H1 (cell line): ENCODE data around the gene UGT2B17. TPM values are rescaled to one million over a fixed set of nuclear protein-coding genes. Genes with fewer than 3 reads are reported as not detected.

Experiments
- EZH2 ChIP-seq: fragments of 200-600 bp; sonication (generic); IDR thresholded peaks from 2 replicates; pipeline ENCODE4 v1.7.1; 2012; ENCODE audit warnings: low read depth, mild to moderate bottlenecking, moderate library complexity, low read length, inconsistent platforms; ENCODE audit not compliant: severe bottlenecking
- polyA plus RNA-seq, 7 experiments: library from polyadenylated mRNA; depleted of rRNA in 3 of 7; stranded (reverse) in 5 of 7; unstranded in 2 of 7; fragments of >200 nt in 5 of 7; fragments of 200-250 nt in 2 of 7; gene quantifications; 1 replicate in 5 of 7; 2 replicates in 1 of 7; 4 replicates in 1 of 7; pipeline versions ENCODE4 v1.2.1 to v1.2.3, GENCODE V29; 2011 to 2013; ENCODE audit warnings: missing spikeins in 2 of 7, mixed read lengths in 2 of 7
- total RNA-seq: library from RNA; stranded (reverse); fragmentation: NEBNext Ultra II Directional; extraction: Animal tissue kit (Norgen Biotek cat#: 25700); gene quantifications from 2 replicates; pipeline ENCODE4 v1.2.1, GENCODE V29; 2021
- TF ChIP-seq, protein P1 (sequence below): IDR thresholded peaks from 2 replicates; pipeline ENCODE4 v1.6.1; 2012; ENCODE audit warnings: inconsistent platforms

The UGT2B17 gene
- total and polyA plus RNA-seq, 2 of the 8 experiments (the other 6 are each of a cell fraction or from before 2014, with no cell fraction given), result not detected

DNA sequence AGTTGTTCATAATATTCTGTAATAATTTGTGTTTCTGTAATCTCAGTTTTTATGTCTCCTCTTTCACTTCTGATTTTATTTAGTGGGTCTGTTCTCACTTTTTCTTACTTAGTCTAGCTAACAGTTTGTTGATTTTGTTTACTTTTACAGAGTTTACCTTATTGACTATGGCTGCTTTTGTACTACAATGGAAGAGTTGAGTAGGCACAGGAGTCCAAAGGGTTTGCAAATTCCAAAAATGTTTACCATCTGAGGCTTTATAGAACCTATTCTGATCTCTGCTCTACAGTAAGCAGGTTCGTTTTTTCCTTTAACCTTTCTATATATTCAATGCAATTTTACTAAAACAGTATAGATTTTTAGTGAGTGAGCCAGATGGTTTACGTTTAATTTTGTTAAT is 55.1 kb downstream of the UGT2B17 start (continued):
- TF ChIP-seq EZH2, result no peak
- TF ChIP-seq, protein P1, sequence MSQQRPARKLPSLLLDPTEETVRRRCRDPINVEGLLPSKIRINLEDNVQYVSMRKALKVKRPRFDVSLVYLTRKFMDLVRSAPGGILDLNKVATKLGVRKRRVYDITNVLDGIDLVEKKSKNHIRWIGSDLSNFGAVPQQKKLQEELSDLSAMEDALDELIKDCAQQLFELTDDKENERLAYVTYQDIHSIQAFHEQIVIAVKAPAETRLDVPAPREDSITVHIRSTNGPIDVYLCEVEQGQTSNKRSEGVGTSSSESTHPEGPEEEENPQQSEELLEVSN, result no peak
